ENCODE results near the gene SFXN5. TPM values are rescaled to one million over a fixed set of nuclear protein-coding genes. Genes with fewer than 3 reads are reported as not detected.

SFXN5 gene
- total RNA-seq, 1 experiment from 2014 or later, result 22.0 TPM

DNA sequence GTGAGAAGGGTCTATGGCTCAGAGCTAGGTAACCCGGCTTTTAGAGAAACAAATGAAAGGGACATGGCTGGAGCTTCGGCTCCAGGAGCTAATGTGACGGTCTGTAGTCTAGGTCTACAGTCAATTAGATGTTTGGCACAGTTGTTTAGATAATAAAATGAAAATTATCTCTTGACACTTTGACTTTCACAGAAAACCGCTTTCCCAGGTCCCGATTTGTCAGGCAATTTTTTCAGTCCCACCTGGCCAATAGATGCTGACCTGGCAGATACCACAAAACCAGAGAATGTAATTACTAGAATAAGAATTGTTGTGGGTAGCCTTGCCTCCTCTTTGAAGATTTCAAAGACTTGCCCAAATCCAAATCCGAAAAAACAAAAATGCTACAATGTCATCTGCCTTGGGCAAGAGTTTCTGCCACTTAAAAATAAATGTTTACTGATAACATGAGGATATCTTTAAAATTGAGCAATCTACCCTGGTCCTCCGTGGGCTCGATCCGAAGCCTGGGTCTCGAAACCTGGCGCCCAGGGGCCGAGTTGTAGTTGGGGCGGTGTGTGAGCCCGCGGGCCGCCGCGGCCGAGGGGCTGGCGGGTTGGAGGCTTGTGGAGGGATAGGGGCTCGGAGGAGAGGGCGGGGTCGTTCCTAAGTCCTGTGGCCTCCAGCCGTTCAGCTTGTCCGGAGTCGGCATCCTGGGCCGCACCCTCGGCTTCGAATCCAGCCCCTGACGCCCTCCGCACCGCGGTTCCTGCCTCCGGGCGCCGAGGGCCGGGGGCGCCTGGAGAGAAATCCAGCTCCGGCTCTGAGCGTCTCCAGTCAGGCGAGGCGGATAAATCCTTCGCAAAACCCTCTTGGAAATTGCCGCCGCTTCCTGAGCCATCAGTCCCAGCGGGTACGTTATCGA is 151.8 kb downstream of the SFXN5 start:
- H3K4me2 ChIP-seq (ENCODE audit: low read length), result no peak overlapping the region

DNA sequence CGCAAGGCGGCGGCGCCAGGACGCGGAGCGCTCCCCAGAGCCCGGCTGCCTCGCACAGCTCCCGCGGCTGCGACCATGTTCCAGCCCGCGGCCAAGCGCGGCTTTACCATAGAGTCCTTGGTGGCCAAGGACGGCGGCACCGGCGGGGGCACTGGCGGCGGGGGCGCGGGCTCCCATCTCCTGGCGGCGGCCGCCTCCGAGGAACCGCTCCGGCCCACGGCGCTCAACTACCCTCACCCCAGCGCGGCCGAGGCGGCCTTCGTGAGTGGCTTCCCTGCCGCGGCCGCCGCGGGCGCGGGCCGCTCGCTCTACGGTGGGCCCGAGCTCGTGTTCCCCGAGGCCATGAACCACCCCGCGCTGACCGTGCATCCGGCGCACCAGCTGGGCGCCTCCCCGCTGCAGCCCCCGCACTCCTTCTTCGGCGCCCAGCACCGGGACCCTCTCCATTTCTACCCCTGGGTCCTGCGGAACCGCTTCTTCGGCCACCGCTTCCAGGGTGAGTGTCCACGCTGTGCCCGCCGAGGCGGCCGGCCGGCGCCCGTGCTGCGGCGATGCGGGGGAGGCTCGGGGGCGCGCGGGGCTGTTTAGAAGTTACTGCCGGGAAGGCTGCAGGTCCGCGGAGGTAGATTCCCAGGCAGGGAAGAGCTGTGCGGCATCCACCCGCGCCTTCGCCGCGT is 153.5 kb downstream of the SFXN5 start:
- intact Hi-C loops (cut with micrococcal nuclease), result loop anchor here (2.0 kb wide), 1 partner anchor 31 kb away; the partner anchor contains the start of gene SPR
- ATAC-seq, result peak; percentile 25
- H3K4me2 ChIP-seq (ENCODE audit: low read length), result peak overlapping the region; percentile 88
- ChIA-PET POLR2A (ENCODE audit: unreplicated experiment) (no interaction called here), CTCF (interaction anchor here (0.6 to 1.4 kb wide), 2 partner anchors 30 to 1140 kb away, joined by 3 to 4 read pairs; partner anchors contain the start of gene SPR)
- peak overlapping the region; percentile 42 for H3K4me3 ChIP-seq (ENCODE audit: low read length)
- peak; percentile 100 for TF ChIP-seq EZH2 (IDR thresholded peaks at IDR 0.05; ENCODE audit: low read length, unreplicated experiment)
- peak; percentile 89 for TF ChIP-seq EZH2phosphoT487 (IDR thresholded peaks at IDR 0.05; ENCODE audit: borderline replicate concordance, low read length)
- TF ChIP-seq, protein P1, sequence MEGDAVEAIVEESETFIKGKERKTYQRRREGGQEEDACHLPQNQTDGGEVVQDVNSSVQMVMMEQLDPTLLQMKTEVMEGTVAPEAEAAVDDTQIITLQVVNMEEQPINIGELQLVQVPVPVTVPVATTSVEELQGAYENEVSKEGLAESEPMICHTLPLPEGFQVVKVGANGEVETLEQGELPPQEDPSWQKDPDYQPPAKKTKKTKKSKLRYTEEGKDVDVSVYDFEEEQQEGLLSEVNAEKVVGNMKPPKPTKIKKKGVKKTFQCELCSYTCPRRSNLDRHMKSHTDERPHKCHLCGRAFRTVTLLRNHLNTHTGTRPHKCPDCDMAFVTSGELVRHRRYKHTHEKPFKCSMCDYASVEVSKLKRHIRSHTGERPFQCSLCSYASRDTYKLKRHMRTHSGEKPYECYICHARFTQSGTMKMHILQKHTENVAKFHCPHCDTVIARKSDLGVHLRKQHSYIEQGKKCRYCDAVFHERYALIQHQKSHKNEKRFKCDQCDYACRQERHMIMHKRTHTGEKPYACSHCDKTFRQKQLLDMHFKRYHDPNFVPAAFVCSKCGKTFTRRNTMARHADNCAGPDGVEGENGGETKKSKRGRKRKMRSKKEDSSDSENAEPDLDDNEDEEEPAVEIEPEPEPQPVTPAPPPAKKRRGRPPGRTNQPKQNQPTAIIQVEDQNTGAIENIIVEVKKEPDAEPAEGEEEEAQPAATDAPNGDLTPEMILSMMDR (conservative IDR thresholded peaks at IDR 0.05; ENCODE audit: low read depth, low read length), result no peak
- no peak overlapping the region for H3K27ac ChIP-seq (ENCODE audit: low read length)
- H3K9me3 ChIP-seq (ENCODE audit: low read length), result no peaks in the 10 kb centered on the region
- H4K20me1 ChIP-seq (ENCODE audit: low read length), result no peaks in the 10 kb centered on the region
- H3K9me2 ChIP-seq (replicated peaks; ENCODE audit: low read length), result no peaks in the 10 kb centered on the region
- H3K4me1 ChIP-seq (ENCODE audit: insufficient read depth, low read length), result peaks cover 20% of the 10 kb centered on the region; the same call in 1 of the 2 replicates
- H3K27me3 ChIP-seq (ENCODE audit: low read length), result peaks cover 95% of the 10 kb centered on the region
- H3K36me3 ChIP-seq (ENCODE audit: low read depth, low read length), result no peaks in the 10 kb centered on the region
- 0 out of 2 replicates have a peak overlapping the region, but pooled peaks have one; percentile 48 for H2AFZ ChIP-seq (ENCODE audit: low read length)
- no peak for DNase-seq
- H3F3A ChIP-seq (ENCODE audit: low read length, unreplicated experiment), result no peaks in the 10 kb centered on the region
- H3K9ac ChIP-seq (ENCODE audit: low read length), result no peak overlapping the region
- H3K79me2 ChIP-seq (ENCODE audit: low read length), result no peaks in the 10 kb centered on the region
- BruUV-seq (replicated peaks), result no TSS peak

More for the DNA sequence above, 151.8 kb downstream of the SFXN5 start:
- BruUV-seq (replicated peaks), result no TSS peak
- Histone ChIP-seq H4K20me1 (ENCODE audit: low read length) (no peaks in the 10 kb centered on the region), H3K9me3 (ENCODE audit: low read length) (no peaks in the 10 kb centered on the region), H3K36me3 (ENCODE audit: low read depth, low read length) (no peaks in the 10 kb centered on the region), H3K27ac (ENCODE audit: low read length) (no peak overlapping the region), H3F3A (ENCODE audit: low read length, unreplicated experiment) (no peaks in the 10 kb centered on the region), H3K4me3 (ENCODE audit: low read length) (no peak overlapping the region), H3K4me1 (ENCODE audit: insufficient read depth, low read length) (peaks cover 20% of the 10 kb centered on the region; the same call in 1 of the 2 replicates), H3K79me2 (ENCODE audit: low read length) (no peaks in the 10 kb centered on the region), H3K27me3 (ENCODE audit: low read length) (peaks cover 93% of the 10 kb centered on the region), H2AFZ (ENCODE audit: low read length) (no peak overlapping the region), H3K9ac (ENCODE audit: low read length) (no peak overlapping the region), H3K9me2 (replicated peaks; ENCODE audit: low read length) (no peaks in the 10 kb centered on the region)
- ChIA-PET CTCF (no interaction called here), POLR2A (ENCODE audit: unreplicated experiment) (no interaction called here)
- ATAC-seq (no peak), DNase-seq (no peak)
- intact Hi-C loops (cut with micrococcal nuclease), result no loop called here
- no peak for TF ChIP-seq EZH2 (IDR thresholded peaks at IDR 0.05; ENCODE audit: low read length, unreplicated experiment)
- TF ChIP-seq EZH2phosphoT487 (IDR thresholded peaks at IDR 0.05; ENCODE audit: borderline replicate concordance, low read length), result no peak
- TF ChIP-seq, protein P1 (conservative IDR thresholded peaks at IDR 0.05; ENCODE audit: low read depth, low read length), result no peak
